HG03095 (cell line): Measurements from ENCODE around the gene CBX1.

Experiments used
- ATAC-seq: cut with Tn5 transposase; IDR thresholded peaks from one replicate; pipeline ENCODE4 v1.9.1; 2021; ENCODE audit warnings: moderate library complexity; ENCODE audit not compliant: unreplicated experiment

CBX1 gene

DNA sequence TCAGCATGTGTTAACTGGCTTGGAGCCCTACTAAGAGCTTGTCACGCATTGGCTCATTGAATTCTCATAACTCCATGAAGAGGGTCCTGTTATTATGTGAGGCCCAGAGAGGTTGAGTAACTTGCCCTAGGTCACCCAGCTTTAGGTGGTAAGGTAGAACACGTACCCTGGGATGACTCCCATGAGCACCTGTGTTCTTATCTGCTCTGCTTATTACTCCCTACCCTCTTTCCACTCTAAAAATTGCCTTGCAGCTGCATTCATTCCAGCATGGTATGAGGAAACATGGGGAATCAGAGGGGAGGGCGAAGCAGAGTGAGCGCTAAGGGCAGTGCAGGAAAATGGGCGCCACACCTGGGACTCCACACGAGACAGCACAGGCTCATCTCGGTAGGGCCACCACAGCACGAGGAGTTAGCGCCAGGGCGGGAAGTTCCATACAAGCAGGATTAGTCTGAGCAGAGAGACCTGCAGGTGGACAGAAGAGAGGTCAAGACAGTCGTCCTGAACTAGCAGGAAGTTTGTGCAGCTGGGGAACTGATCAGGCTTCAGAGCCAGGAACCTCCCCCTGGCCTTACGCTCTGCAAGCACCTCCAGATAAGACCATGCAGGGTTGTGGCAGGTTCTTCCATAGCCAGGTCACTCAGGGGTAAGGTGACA, 73.8 kb downstream of the CBX1 start:
- no peak for ATAC-seq

DNA sequence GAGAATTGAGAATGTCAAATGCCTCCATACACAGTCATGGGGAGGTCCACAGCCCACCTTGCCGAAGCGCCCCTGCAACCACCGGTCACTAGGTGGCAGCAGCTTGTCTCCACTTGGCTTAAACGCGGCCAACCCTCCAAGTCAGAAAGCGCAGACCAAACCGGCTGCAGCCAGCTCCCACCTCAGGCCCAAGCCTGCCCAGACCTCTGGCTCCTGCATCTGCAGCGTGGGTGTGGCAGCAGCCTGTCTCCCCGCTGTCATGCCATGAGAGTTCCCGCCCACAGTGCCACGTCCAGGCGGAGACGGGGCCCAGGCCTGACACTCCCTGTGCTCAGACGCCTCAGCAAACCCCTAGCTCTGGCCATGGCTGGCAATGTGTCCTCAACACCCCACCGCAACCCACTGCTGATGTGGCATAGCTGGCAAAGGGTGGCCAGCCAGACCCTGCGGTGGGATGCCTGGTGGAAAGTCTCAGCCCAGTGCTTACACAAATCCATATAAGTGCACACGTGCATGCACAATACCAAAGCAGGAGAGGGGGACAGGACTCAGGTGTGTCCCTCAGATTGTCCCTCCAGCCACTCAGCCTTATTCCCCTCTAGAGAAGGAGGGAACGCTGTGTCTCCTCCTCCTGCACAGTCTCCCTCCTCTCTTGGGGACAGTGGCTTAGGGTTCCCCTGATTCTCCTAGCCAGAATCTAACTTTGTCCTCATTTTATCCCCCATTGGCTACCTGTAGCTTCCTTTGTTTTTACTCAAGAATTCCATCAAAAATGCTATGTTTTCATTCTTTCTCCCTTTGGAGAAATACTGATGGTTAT, 74.6 kb downstream of the CBX1 start:
- ATAC-seq: no peak

DNA sequence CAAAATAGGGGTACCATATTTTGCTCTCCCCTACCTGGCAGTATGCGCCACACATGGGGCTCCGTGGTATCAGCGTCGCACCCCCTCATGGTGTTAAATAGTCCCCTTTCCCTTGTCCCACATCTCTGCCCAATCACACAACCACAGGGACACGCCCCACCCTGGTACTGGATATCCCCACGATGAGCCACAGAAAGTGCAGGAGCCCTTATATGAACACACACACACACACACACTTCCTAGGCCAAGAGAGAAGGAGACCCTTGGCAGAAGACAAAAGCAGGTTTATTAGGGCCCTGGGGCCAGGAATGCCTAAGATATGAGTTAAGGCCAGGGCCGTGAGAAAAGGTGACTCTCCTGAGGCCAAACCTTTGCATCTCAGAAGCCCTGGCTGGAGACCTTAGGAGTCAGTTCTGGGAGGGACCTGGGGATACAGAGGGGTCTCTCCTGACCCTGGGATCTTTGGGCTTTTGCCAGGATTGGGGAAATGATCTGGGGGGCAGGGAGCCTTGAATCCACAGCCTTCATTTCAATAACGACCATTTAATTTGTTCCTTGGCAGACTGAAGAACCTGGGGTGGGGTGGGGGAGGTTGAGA, 75.3 kb downstream of the CBX1 start:
- no peak for ATAC-seq

DNA sequence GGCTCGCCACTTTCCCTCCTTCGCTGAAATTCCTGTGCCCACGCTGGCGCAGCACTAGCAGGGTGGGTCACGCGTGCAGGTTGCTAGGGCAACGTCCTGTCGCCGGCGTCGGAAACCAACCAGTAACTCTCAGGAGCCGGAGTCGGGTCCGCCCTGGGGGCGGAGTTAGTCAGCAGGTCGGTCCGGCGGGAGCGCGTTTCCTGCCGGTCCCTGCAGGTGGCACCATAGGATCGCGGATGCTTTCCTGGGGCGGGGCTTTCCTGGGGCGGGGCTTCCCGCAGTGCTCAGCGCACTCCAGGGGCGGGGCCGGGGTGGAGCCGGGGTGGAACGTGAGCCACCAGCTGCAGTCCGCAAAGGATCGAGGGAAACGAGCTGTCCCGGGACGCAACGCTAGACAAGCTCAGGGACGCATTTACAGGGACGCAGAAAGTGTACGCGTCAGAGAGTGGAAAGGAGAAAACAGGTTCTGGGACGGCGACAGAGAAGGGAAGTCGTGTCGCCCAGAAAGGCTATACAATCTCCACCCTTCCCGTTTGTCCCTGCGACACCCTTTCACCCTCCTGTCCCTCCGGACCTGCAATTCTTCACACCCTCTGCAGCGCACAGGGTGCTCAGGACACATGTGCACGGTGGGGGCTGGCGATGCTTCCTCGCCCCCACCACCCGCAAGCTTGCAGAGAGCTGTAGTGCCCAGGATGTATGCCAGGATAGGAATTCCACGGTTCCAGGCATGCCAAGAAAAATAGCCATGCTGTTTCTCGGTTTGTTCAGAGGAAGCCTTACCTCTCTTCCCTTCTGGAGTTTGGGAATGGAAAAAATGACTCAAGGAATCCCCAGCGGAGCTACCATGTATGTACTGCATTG, 76.0 kb downstream of the CBX1 start:
- ATAC-seq: peak; percentile 74

DNA sequence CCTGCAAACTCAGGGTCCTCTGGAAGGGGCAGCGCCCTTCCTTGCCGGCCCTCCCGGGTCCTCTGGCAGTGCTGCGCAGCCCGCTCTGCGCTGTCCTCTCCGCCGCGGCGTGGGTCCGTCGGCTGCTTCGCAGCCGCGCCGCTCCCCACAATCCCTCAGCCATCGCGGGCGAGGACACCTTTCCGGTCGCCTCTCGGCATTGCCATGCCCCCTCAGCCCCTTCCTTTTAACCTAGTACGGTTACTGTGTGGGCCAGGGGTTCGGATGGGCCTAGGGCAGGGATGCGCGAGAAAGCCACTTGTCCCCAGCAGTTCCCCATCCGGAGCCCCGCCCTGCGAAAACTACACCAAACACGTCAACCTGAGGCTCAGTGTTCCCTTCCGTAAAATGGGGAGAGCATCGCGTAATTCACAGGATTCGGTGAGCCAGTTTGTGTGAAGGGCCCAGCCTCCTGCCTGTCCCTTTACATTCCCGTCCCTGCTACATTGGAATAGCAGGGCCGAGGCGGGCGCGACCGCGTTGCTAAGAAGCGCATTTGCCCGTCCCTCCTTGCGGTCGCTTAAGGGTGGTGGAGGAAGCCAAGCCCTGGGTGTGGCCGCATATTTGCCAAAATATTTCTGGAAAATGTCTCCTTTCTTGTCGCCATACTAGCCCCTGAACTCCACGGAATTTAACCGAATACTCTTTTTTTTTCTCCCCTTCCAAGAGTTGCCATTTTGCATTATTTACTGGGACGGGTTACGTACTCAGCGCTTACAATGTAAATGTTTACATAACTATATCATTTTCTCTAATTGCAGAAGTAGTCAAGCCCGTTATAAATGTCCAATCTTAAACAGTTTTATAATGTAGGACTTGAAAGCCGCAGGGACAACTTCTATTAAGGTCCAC, 76.9 kb downstream of the CBX1 start:
- no peak for ATAC-seq

DNA sequence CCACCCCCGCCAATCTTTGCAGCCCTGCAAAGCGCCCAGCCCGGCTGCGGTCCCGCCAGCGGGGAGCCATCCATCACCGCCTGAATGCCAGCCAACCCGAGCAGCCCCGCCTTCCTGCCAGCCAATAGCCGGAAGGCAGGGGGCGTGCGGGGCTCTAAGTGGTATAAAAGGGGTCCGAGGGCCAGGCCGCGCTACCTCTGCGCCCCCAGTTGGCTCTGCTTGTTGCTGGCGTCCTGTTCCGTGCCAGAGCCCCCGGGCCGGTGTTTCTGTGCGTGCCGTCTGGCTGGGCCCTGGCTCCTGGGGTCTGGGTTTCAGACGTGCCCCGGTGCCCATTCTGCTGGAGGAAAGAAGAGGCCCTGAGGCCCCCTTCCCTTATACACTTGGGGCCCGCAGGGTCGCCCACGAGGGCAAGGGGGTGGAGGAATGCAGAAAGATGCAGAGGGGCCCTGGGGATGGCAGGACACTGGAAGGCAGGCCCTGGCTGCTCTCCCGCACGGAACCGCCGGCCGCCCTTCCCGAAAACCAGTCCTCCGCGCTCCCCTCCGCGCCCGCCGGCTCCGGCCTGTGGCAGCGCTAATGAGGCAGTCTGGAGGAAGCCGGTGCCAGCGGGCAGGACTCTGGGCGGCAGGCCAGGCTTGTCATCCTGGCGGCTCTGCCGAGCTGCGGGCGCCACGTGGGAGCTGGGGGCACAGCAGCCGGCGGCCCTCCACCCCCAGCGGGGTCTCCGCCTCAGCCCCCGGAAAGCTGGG, 77.7 kb downstream of the CBX1 start:
- no peak for ATAC-seq

DNA sequence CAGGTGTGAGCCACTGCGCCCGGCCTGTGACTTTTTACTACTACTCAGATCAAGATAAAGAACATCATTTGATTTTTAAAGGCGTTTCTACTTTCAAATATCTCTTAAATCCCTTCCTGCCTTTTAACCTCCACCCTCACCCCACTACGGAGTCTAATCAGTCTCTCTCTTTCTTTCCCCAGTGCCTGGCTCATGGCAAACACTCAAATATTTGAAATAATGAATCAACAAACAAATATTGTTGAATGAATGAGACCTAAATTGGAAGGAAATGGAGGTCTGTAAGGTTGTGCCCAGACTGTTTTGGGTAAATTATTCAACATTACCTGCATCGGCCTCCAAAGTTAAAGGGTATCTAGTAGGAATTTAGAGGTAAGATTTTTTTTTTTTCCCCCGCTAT, 78.4 kb downstream of the CBX1 start:
- no peak for ATAC-seq

DNA sequence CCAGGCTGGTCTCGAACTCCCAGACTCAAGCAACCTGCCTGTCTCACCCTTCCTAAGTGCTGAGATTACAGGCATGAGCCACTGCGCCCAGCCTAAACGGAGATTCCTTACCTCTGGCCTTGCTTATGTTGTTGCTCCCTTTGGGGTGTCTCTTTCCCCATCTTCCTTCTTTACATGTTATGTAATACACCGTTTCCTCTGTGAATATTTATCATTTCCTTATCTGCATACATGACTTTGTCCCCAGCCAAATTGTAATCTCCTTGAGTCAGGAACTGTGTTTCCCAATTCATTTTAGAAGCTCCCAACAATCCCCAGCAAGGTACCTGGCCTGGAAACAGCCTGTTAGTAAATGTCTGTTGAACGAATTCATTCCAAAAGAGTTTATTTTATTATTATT, 79.3 kb downstream of the CBX1 start:
- no peak for ATAC-seq
